ENCODE data around the gene JTB.

The JTB gene

GRCh38 chr1:153963850-153964331 is 13.6 kb downstream of the JTB start:
- TF ChIP-seq ZNF70 (CRISPR knock-in tag; IDR thresholded peaks at IDR 0.05) (no peak), PATZ1 (CRISPR knock-in tag; IDR thresholded peaks at IDR 0.05; ENCODE audit: borderline replicate concordance) (no peak), POU6F1 (CRISPR knock-in tag; IDR thresholded peaks at IDR 0.05; ENCODE audit: borderline replicate concordance, low read depth) (no peak)
- peak; percentile 7 for ATAC-seq

- ATAC-seq, result peak; percentile 73
- TF ChIP-seq BACH2 (CRISPR knock-in tag; IDR thresholded peaks at IDR 0.05; ENCODE audit: borderline replicate concordance) (no peak), ZFP30 (CRISPR knock-in tag; IDR thresholded peaks at IDR 0.05) (no peak), TCF4 (CRISPR knock-in tag; IDR thresholded peaks at IDR 0.05; ENCODE audit: borderline replicate concordance) (no peak), ZNF565 (CRISPR knock-in tag; conservative IDR thresholded peaks at IDR 0.05; ENCODE audit: low read depth) (no peak), ZNF8 (CRISPR knock-in tag; IDR thresholded peaks at IDR 0.05) (no peak), ARNTL (CRISPR knock-in tag; IDR thresholded peaks at IDR 0.05; ENCODE audit: borderline replicate concordance, low read depth) (no peak), PPARA (CRISPR knock-in tag; IDR thresholded peaks at IDR 0.05; ENCODE audit: borderline replicate concordance) (no peak), GLIS3 (CRISPR knock-in tag; IDR thresholded peaks at IDR 0.05) (no peak), TSHZ2 (CRISPR knock-in tag; IDR thresholded peaks at IDR 0.05) (no peak), CREB5 (CRISPR knock-in tag; IDR thresholded peaks at IDR 0.05; ENCODE audit: low read depth) (no peak), SNAI2 (CRISPR knock-in tag; IDR thresholded peaks at IDR 0.05) (no peak), CSRNP3 (CRISPR knock-in tag; IDR thresholded peaks at IDR 0.05) (no peak), ZC3H10 (CRISPR knock-in tag; IDR thresholded peaks at IDR 0.05) (no peak), ZFP3 (CRISPR knock-in tag; IDR thresholded peaks at IDR 0.05) (no peak), PATZ1 (CRISPR knock-in tag; IDR thresholded peaks at IDR 0.05; ENCODE audit: borderline replicate concordance) (no peak), ISL1 (CRISPR knock-in tag; IDR thresholded peaks at IDR 0.05) (no peak), ZNF70 (CRISPR knock-in tag; IDR thresholded peaks at IDR 0.05) (no peak), OSR1 (CRISPR knock-in tag; IDR thresholded peaks at IDR 0.05) (no peak)
Measured at GRCh38 chr1:153963030-153963849, 14.2 kb downstream of the JTB start, which contains the start of gene SLC39A1. Gene SLC39A1 (minus strand): TSS chr1:153963537. CDS start chr1:153962715, 822 bp downstream.

All from SK-N-SH treated with all-trans-retinoic acid at 6 μM for 48 hours (cell line).